Fibroblast of skin of left biceps (primary cell): ENCODE data around the gene TBP.
"Not testable (repeated sequence)": the region's sequence is repeated elsewhere in the genome, so short reads cannot be mapped to it uniquely, and the experiment has no call there.

Experiments used
- DNase-seq, 2 experiments: peaks; one replicate each; pipeline ENCODE4 v3.0.0-alpha.2; 2013; ENCODE audit warnings: low read depth in 2 of 2

Gene TBP

GRCh38 chr6:170554013-170554795 is at the start of gene TBP:
Gene TBP, plus strand, starts transcription at chr6:170554369. Its CDS starts 2,661 bp downstream, at chr6:170557030.
- DNase-seq = peak; percentile 94 to 96

- DNase-seq = no peak
These were observed 49.7 kb upstream of the TBP start for GRCh38 chr6:170504479-170504878.

GRCh38 chr6:170505306-170505705 is 48.9 kb upstream of the TBP start:
- no peak for DNase-seq

GRCh38 chr6:170506446-170506845 is 47.7 kb upstream of the TBP start:
- no peak for DNase-seq

GRCh38 chr6:170507728-170508127 is 46.4 kb upstream of the TBP start:
- not testable (repeated sequence) for DNase-seq

GRCh38 chr6:170508275-170508674 is 45.9 kb upstream of the TBP start:
- DNase-seq = not testable (repeated sequence)

GRCh38 chr6:170508892-170509722 is 45.1 kb upstream of the TBP start:
- not testable (repeated sequence) for DNase-seq

GRCh38 chr6:170509723-170510018 is 44.5 kb upstream of the TBP start:
- DNase-seq = no peak

- no peak for DNase-seq
These were observed 43.5 kb upstream of the TBP start for GRCh38 chr6:170510631-170511030.

GRCh38 chr6:170512249-170512648 is 41.9 kb upstream of the TBP start:
- no peak for DNase-seq

GRCh38 chr6:170514908-170515307 is 39.3 kb upstream of the TBP start:
- DNase-seq = no peak

GRCh38 chr6:170516783-170517616 is 37.2 kb upstream of the TBP start:
- DNase-seq = peak; percentile 34 to 39

GRCh38 chr6:170522565-170523183 is 31.5 kb upstream of the TBP start:
- DNase-seq = no peak

- no peak for DNase-seq
These were observed 30.7 kb upstream of the TBP start for GRCh38 chr6:170523256-170524171.

- no peak for DNase-seq
These were observed 30.0 kb upstream of the TBP start for GRCh38 chr6:170524172-170524502.

GRCh38 chr6:170525795-170526194 is 28.4 kb upstream of the TBP start:
- DNase-seq = no peak

GRCh38 chr6:170527995-170528394 is 26.2 kb upstream of the TBP start:
- DNase-seq = not testable (repeated sequence)

GRCh38 chr6:170529839-170530469 is 24.2 kb upstream of the TBP start:
- peak; percentile 29 to 32 for DNase-seq

- DNase-seq = no peak
These were observed 21.2 kb upstream of the TBP start for GRCh38 chr6:170532867-170533488.

- DNase-seq = no peak
These were observed 20.4 kb upstream of the TBP start for GRCh38 chr6:170533792-170534191.
